PC-9 (cell line): ENCODE measurements around the gene STK36. TPM values are rescaled to one million over a fixed set of nuclear protein-coding genes. Genes with fewer than 3 reads are reported as not detected.

Source experiments
- BruUV-seq: library from RNA; stranded (reverse); fragments of 400-500 nt; replicated peaks from 2 replicates; lab custom pipeline; 2021; lab: Mats Ljungman, UMichigan
- CTCF ChIA-PET: fragments of 300-600 bp; sonication (Branson Sonifier 250); formaldehyde crosslinking; loops from one replicate; lab custom pipeline; 2022; ENCODE audit warnings: antibody characterized with exemption; lab: Charles Lee
- POLR2A ChIA-PET: fragments of 300-600 bp; sonication (Branson Sonifier 250); formaldehyde crosslinking; loops from one replicate; lab custom pipeline; 2022; ENCODE audit warnings: antibody characterized with exemption; ENCODE audit not compliant: unreplicated experiment; lab: Charles Lee
- DNase-seq, 2 experiments: peaks; one replicate each; pipeline versions ENCODE4 v3.0.0 to v3.0.0-alpha.2; 2015 to 2022; ENCODE audit warnings: mixed read lengths in 1 of 2
- H2AFZ ChIP-seq: fragments of 200-600 bp; sonication (generic); 2 replicates; pipeline ENCODE4 v1.8.1; 2017; ENCODE audit warnings: antibody characterized with exemption
- H3F3A ChIP-seq: fragments of 200-600 bp; sonication (generic); 2 replicates; pipeline ENCODE4 v1.8.1; 2017; ENCODE audit warnings: antibody characterized with exemption, mild to moderate bottlenecking, low read depth; ENCODE audit not compliant: insufficient read depth
- H3K27ac ChIP-seq: fragments of 200-600 bp; sonication (generic); 2 replicates; pipeline ENCODE4 v1.6.1; 2016; ENCODE audit warnings: mixed run types
- H3K27me3 ChIP-seq: fragments of 200-600 bp; sonication (generic); 2 replicates; pipeline ENCODE4 v1.6.1; 2016; ENCODE audit warnings: low read depth, mixed run types; ENCODE audit not compliant: insufficient read depth
- H3K36me3 ChIP-seq: fragments of 200-600 bp; sonication (generic); 2 replicates; pipeline ENCODE4 v1.6.1; 2016; ENCODE audit warnings: low read depth, mixed run types
- H3K4me1 ChIP-seq: fragments of 200-600 bp; sonication (generic); replicated peaks from 2 replicates; pipeline ENCODE4 v1.6.1; 2016; ENCODE audit warnings: mixed run types; ENCODE audit not compliant: insufficient read depth
- H3K4me2 ChIP-seq: fragments of 200-600 bp; sonication (generic); 2 replicates; pipeline ENCODE4 v1.6.1; 2017; ENCODE audit warnings: mixed run types
- H3K4me3 ChIP-seq: fragments of 200-600 bp; sonication (generic); 2 replicates; pipeline ENCODE4 v1.6.1; 2016; ENCODE audit warnings: mixed run types
- H3K79me2 ChIP-seq: fragments of 200-600 bp; sonication (generic); 2 replicates; pipeline ENCODE4 v1.6.1; 2017; ENCODE audit warnings: low read depth, mixed run types
- H3K9me2 ChIP-seq: fragments of 200-600 bp; sonication (generic); 2 replicates; pipeline ENCODE4 v1.8.1; 2017; ENCODE audit warnings: mild to moderate bottlenecking; ENCODE audit not compliant: insufficient read depth
- H3K9me3 ChIP-seq: fragments of 200-600 bp; sonication (generic); 2 replicates; pipeline ENCODE4 v1.8.1; 2016; ENCODE audit warnings: low read depth; ENCODE audit not compliant: insufficient read depth
- H4K20me1 ChIP-seq: fragments of 200-600 bp; sonication (generic); 2 replicates; pipeline ENCODE4 v1.8.1; 2017; ENCODE audit not compliant: insufficient read depth
- EZH2 ChIP-seq: fragments of 200-600 bp; sonication (generic); IDR thresholded peaks from 2 replicates; pipeline ENCODE4 v1.8.0; 2017; ENCODE audit warnings: antibody characterized with exemption, low read depth
- intact Hi-C: fragments of 100-400 bp; cut with micrococcal nuclease; formaldehyde crosslinking; loops from one replicate; pipeline ENCODE4 v1.10.0; 2022; ENCODE audit not compliant: unreplicated experiment
- total RNA-seq: library from RNA; stranded (reverse); gene quantifications from 2 replicates; pipeline ENCODE4 v1.2.3, GENCODE V29; 2021
- TF ChIP-seq, protein P1 (sequence below): fragments of 200-600 bp; sonication (generic); conservative IDR thresholded peaks from 2 replicates; pipeline ENCODE4 v1.6.1; 2017; ENCODE audit warnings: mixed run types, antibody characterized with exemption, mild to moderate bottlenecking, moderate library complexity

The STK36 gene
- total RNA-seq, 1 experiment from 2014 or later = 52.9 TPM

DNA sequence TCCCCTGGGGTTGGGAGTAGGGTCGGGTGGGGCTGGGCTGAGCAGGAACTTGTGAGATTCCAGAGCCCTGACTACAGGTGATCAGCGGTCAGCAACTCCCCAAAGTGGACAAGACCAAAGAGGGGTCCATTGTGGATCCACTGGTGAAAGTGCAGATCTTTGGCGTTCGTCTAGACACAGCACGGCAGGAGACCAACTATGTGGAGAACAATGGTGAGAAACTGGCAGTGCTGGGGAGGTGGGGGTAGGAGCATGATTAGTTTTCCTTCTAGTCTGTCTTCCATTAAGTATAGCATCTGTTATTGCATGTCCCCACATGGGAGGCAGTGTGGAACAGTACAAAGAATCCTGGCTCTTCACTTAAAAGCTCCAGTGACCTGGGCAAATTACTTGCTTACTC lies 36.2 kb upstream of the STK36 start:
- no peak overlapping the region for H2AFZ ChIP-seq
- no peaks in the 10 kb centered on the region for H3K27me3 ChIP-seq
- H3F3A ChIP-seq = peaks cover 12% of the 10 kb centered on the region; the same call in 1 of the 2 replicates
- H3K9me2 ChIP-seq = no peaks in the 10 kb centered on the region
- no peaks in the 10 kb centered on the region for H4K20me1 ChIP-seq
- POLR2A ChIA-PET = no interaction called here
- no peak overlapping the region for H3K4me3 ChIP-seq
- no peaks in the 10 kb centered on the region for H3K9me3 ChIP-seq
- H3K4me1 ChIP-seq = peaks cover 10% of the 10 kb centered on the region; the same call in 1 of the 2 replicates
- TF ChIP-seq EZH2 = no peak
- TF ChIP-seq, protein P1, sequence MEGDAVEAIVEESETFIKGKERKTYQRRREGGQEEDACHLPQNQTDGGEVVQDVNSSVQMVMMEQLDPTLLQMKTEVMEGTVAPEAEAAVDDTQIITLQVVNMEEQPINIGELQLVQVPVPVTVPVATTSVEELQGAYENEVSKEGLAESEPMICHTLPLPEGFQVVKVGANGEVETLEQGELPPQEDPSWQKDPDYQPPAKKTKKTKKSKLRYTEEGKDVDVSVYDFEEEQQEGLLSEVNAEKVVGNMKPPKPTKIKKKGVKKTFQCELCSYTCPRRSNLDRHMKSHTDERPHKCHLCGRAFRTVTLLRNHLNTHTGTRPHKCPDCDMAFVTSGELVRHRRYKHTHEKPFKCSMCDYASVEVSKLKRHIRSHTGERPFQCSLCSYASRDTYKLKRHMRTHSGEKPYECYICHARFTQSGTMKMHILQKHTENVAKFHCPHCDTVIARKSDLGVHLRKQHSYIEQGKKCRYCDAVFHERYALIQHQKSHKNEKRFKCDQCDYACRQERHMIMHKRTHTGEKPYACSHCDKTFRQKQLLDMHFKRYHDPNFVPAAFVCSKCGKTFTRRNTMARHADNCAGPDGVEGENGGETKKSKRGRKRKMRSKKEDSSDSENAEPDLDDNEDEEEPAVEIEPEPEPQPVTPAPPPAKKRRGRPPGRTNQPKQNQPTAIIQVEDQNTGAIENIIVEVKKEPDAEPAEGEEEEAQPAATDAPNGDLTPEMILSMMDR = no peak
- CTCF ChIA-PET = no interaction called here
- no peak for DNase-seq
- no peak overlapping the region for H3K27ac ChIP-seq
- intact Hi-C loops = no loop called here
- BruUV-seq = no TSS peak
- no peak overlapping the region for H3K4me2 ChIP-seq
- H3K79me2 ChIP-seq = no peaks in the 10 kb centered on the region
- H3K36me3 ChIP-seq = peaks cover 3% of the 10 kb centered on the region; the same call in 1 of the 2 replicates

DNA sequence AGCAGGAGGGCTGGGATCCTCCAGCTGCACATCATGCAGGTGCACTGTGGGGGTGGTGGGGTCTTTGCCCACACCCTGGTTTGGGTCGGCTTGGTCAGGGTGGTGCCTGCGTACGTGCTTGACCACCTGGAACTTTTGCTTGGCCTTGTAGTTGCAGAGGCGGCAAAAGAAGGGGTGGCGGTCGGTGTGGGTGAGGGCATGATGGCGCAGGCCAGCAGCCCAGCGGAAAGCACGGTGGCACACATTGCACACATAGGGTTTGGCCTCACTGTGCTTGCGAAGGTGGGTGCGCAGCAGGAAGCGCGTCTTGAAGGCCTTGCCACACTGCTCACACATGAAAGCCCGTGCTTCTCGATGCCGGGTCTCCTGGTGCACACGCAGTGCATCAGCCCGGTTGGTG lies 33.5 kb upstream of the STK36 start:
- H3K4me2 ChIP-seq = no peak overlapping the region
- DNase-seq = no peak
- H3K4me3 ChIP-seq = no peak overlapping the region
- no peaks in the 10 kb centered on the region for H3K9me2 ChIP-seq
- ChIA-PET POLR2A (no interaction called here), CTCF (no interaction called here)
- H3K27ac ChIP-seq = no peak overlapping the region
- TF ChIP-seq, protein P1 = no peak
- TF ChIP-seq EZH2 = no peak
- H3K79me2 ChIP-seq = no peaks in the 10 kb centered on the region
- H3K36me3 ChIP-seq = peaks cover 3% of the 10 kb centered on the region; the same call in 1 of the 2 replicates
- BruUV-seq = no TSS peak
- H2AFZ ChIP-seq = no peak overlapping the region
- H3K4me1 ChIP-seq = no peaks in the 10 kb centered on the region
- H3K9me3 ChIP-seq = no peaks in the 10 kb centered on the region
- intact Hi-C loops = no loop called here
- H4K20me1 ChIP-seq = no peaks in the 10 kb centered on the region
- H3F3A ChIP-seq = no peaks in the 10 kb centered on the region
- H3K27me3 ChIP-seq = no peaks in the 10 kb centered on the region

DNA sequence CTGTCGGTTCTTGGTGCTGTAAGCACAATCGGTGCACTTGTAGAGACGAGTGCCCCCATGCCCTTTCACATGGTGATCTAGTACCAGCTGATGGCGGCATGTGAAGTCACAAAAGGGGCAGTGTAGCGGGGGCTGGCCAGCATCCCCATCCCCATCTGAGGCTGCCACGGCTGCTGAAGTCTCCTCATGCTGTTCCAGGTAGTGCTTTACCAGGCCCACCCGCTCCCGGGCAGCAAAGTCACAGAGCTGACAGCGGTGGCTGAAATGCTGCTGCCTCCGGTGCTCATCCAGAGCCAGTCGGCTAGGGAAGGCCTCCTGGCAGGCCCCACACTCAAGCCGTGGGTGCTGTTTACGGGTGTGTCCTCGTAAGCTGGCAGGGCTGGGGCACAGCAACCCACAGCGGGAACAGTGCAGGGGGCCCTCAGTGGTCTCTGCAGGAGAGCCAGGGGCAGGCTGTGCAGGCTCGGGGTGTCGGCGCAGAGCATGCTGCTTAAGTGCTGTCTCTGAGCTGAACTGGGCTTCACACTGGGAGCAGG lies 29.7 kb upstream of the STK36 start:
- ChIA-PET CTCF (no interaction called here), POLR2A (no interaction called here)
- TF ChIP-seq, protein P1 = no peak
- no peak for TF ChIP-seq EZH2

More for the DNA sequence above, 29.7 kb upstream of the STK36 start:
- Histone ChIP-seq H3K36me3 (peaks cover 3% of the 10 kb centered on the region; the same call in 1 of the 2 replicates), H4K20me1 (no peaks in the 10 kb centered on the region), H3K9me3 (no peaks in the 10 kb centered on the region), H2AFZ (no peak overlapping the region), H3K27ac (no peak overlapping the region), H3K27me3 (no peaks in the 10 kb centered on the region), H3K9me2 (no peaks in the 10 kb centered on the region), H3K4me2 (no peak overlapping the region), H3F3A (no peaks in the 10 kb centered on the region), H3K4me1 (peaks cover 12% of the 10 kb centered on the region; the same call in 1 of the 2 replicates), H3K4me3 (no peak overlapping the region), H3K79me2 (no peaks in the 10 kb centered on the region)
- no peak for DNase-seq
- intact Hi-C loops = no loop called here
- BruUV-seq = no TSS peak
